K562 (cell line): ENCODE results near the gene MAP7D1. TPM values are rescaled to one million over a fixed set of nuclear protein-coding genes. Genes with fewer than 3 reads are reported as not detected.

ENCODE experiments used
- CREB1 ChIP-seq, 2 experiments: sonication (generic) in 1 of 2; formaldehyde crosslinking in 1 of 2; IDR thresholded peaks; 2 replicates each; pipeline versions ENCODE4 v1.6.1 to v1.8.0; 2012 to 2022; ENCODE audit warnings: inconsistent platforms in 1 of 2, mild to moderate bottlenecking in 1 of 2, missing genetic modification reagents in 1 of 2, moderate library complexity in 1 of 2
- ETV6 ChIP-seq, 3 experiments: fragments of 150-350 bp in 1 of 3; sonication (generic) in 1 of 3; formaldehyde crosslinking in 1 of 3; IDR thresholded peaks; 2 replicates each; pipeline versions ENCODE4 v1.6.1 to v1.8.0; 2014 to 2022; ENCODE audit warnings: borderline replicate concordance in 2 of 3, low read depth in 2 of 3, antibody characterized with exemption in 1 of 3, low read length in 1 of 3, mild to moderate bottlenecking in 1 of 3, missing genetic modification reagents in 1 of 3
- HLTF ChIP-seq: fragments of 450-650 bp; IDR thresholded peaks from 2 replicates; pipeline ENCODE4 v1.6.1; 2016
- L3MBTL2 ChIP-seq: fragments of 450-650 bp; IDR thresholded peaks from 2 replicates; pipeline ENCODE4 v1.6.1; 2016; ENCODE audit warnings: mild to moderate bottlenecking, moderate library complexity
- MYC ChIP-seq, 2 experiments: fragments of 250-450 bp in 1 of 2; sonication (Bioruptor Pico) in 1 of 2; IDR thresholded peaks; 2 replicates each; pipeline versions ENCODE4 v1.5.1 to v1.6.1; 2012 to 2021; ENCODE audit warnings: low read depth in 2 of 2, borderline replicate concordance in 1 of 2, improper control_type of control experiment in 1 of 2, low read length in 1 of 2, mild to moderate bottlenecking in 1 of 2, moderate library complexity in 1 of 2
- NRF1 ChIP-seq, 2 experiments: fragments of 450-650 bp; IDR thresholded peaks in 1 of 2; conservative IDR thresholded peaks in 1 of 2; 2 replicates each; pipeline ENCODE4 v1.6.1; 2014; ENCODE audit warnings: mild to moderate bottlenecking in 2 of 2
- SMC3 ChIP-seq: conservative IDR thresholded peaks from 2 replicates; pipeline ENCODE4 v1.6.1; 2011; ENCODE audit warnings: low read depth, low read length, improper control_type of control experiment; ENCODE audit not compliant: insufficient read depth
- SRSF3 ChIP-seq: fragments of 200-400 bp; formaldehyde crosslinking; IDR thresholded peaks from 2 replicates; pipeline ENCODE4 v1.6.1; 2016; ENCODE audit warnings: mild to moderate bottlenecking, low read length, moderate library complexity; ENCODE audit not compliant: insufficient read depth
- STAT5B ChIP-seq: fragments of 250-450 bp; sonication (Bioruptor Pico); IDR thresholded peaks from 2 replicates; pipeline ENCODE4 v1.8.0; 2021; ENCODE audit warnings: mild to moderate bottlenecking, inconsistent platforms
- TAF7 ChIP-seq: fragments of 450-650 bp; IDR thresholded peaks from 2 replicates; pipeline ENCODE4 v1.6.1; 2016; ENCODE audit warnings: missing genetic modification characterization, missing compliant biosample characterization
- ZBTB17 ChIP-seq: fragments of 450-650 bp; formaldehyde crosslinking; IDR thresholded peaks from 2 replicates; pipeline ENCODE4 v1.4.0; 2020; ENCODE audit warnings: mild to moderate bottlenecking
- polyA plus RNA-seq, 8 experiments: library from polyadenylated mRNA; depleted of rRNA in 4 of 8; stranded (reverse) in 5 of 8; unstranded in 3 of 8; fragments of >200 nt; fragmentation: Nextera tagmentation in 2 of 8; fragmentation: Illumina TruSeq in 1 of 8; extraction: Ambion mirVana in 2 of 8; extraction: Trizol in 1 of 8; gene quantifications; 2 replicates each; pipeline versions ENCODE4 v1.2.1 to v1.2.3, GENCODE V29; 2011 to 2014; ENCODE audit warnings: inconsistent platforms in 1 of 8, missing spikeins in 1 of 8
- total RNA-seq, 7 experiments: library from RNA; depleted of rRNA in 6 of 7; stranded (reverse); fragments of >200 nt in 6 of 7; fragmentation: Illumina TruSeq in 2 of 7; extraction: Trizol in 2 of 7; gene quantifications; 2 replicates each; pipeline versions ENCODE4 v1.2.1 to v1.2.3, GENCODE V29; 2011 to 2021; ENCODE audit warnings: low replicate concordance in 1 of 7
- TF ChIP-seq, protein P1 (sequence below): fragments of 250-450 bp; sonication (Bioruptor Pico); IDR thresholded peaks from 2 replicates; pipeline ENCODE4 v1.6.1; 2021; ENCODE audit warnings: mild to moderate bottlenecking
- TF ChIP-seq, protein P2 (sequence below): fragments of 250-450 bp; sonication (Bioruptor Pico); IDR thresholded peaks from 2 replicates; pipeline ENCODE4 v1.8.0; 2021; ENCODE audit warnings: moderate library complexity, mild to moderate bottlenecking, inconsistent platforms
- TF ChIP-seq, protein P3 (sequence below): IDR thresholded peaks from 2 replicates; pipeline ENCODE4 v1.6.1; 2014; ENCODE audit warnings: antibody characterized with exemption
- TF ChIP-seq, protein P4 (sequence below): sonication (generic); formaldehyde crosslinking; IDR thresholded peaks from 2 replicates; pipeline ENCODE4 v1.8.1; 2023; ENCODE audit warnings: mild to moderate bottlenecking, missing genetic modification reagents
- TF ChIP-seq, protein P5 (sequence below): fragments of 450-650 bp; IDR thresholded peaks from 2 replicates; pipeline ENCODE4 v1.7.0; 2016; ENCODE audit warnings: borderline replicate concordance

MAP7D1 gene
- total and polyA plus RNA-seq, 9 of the 15 experiments (the other 6 are each of a cell fraction or from before 2014, with no cell fraction given) = 3.6 to 108 (median 34.5) TPM

DNA sequence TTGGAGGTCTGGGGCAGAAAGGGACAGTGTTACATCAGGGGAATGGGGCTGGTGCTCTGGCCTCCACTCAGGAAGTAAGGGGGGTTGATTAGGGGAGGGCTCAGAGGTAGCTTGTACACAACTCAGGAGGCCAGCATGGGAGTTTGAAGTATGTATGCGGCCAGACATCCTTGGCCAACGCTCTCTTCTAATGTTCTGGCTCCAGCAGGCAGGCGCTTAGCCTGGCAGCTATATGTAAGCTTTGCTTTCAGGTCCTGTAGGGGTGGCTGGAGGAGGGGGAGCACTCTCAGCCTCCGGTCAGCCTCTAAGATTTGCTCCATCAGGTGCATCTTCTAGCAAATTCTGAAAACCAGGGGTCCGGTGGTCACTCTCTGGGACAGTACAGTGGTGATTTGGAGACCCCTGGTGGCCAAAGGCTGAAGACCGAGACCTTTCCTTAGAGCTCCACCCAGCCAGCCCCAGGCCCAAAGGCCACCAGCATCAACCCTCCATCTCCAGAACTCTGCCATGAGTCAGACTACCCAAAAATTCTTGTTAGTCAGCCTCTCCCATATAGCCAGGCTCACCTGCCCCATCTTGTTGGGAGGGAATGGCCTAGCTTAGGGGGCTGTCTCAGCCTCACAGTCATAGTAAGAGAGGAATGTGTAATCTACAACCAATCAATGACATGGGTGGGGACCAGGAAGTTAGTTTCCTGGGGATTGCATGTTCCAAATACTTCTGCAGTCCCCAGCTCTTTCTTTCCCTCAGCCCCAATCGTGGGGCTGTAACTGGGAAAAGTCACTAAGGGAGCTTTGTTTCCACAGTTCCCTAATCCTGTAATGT, 21.2 kb upstream of the MAP7D1 start (continued):
- TF ChIP-seq, protein P1, sequence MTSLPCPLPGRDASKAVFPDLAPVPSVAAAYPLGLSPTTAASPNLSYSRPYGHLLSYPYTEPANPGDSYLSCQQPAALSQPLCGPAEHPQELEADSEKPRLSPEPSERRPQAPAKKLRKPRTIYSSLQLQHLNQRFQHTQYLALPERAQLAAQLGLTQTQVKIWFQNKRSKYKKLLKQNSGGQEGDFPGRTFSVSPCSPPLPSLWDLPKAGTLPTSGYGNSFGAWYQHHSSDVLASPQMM (CRISPR knock-in tag) = no peak
- TF ChIP-seq L3MBTL2 = peak; percentile 22; the same call in 1 of the 2 replicates
- no peak for TF ChIP-seq HLTF
- no peak for TF ChIP-seq TAF7
- TF ChIP-seq ZBTB17 (CRISPR knock-in tag) = no peak
- TF ChIP-seq SRSF3 = no peak
- 0 out of 4 replicates have a peak, but pooled peaks of 1 of the 2 experiments have one; percentile 11 for TF ChIP-seq NRF1 (conservative IDR thresholded peaks at IDR 0.05 in 1 of 2, IDR thresholded peaks at IDR 0.05 in 1 of 2)
- TF ChIP-seq, protein P2, sequence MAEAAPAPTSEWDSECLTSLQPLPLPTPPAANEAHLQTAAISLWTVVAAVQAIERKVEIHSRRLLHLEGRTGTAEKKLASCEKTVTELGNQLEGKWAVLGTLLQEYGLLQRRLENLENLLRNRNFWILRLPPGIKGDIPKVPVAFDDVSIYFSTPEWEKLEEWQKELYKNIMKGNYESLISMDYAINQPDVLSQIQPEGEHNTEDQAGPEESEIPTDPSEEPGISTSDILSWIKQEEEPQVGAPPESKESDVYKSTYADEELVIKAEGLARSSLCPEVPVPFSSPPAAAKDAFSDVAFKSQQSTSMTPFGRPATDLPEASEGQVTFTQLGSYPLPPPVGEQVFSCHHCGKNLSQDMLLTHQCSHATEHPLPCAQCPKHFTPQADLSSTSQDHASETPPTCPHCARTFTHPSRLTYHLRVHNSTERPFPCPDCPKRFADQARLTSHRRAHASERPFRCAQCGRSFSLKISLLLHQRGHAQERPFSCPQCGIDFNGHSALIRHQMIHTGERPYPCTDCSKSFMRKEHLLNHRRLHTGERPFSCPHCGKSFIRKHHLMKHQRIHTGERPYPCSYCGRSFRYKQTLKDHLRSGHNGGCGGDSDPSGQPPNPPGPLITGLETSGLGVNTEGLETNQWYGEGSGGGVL (CRISPR knock-in tag) = no peak
- TF ChIP-seq STAT5B = no peak
- TF ChIP-seq, protein P3, sequence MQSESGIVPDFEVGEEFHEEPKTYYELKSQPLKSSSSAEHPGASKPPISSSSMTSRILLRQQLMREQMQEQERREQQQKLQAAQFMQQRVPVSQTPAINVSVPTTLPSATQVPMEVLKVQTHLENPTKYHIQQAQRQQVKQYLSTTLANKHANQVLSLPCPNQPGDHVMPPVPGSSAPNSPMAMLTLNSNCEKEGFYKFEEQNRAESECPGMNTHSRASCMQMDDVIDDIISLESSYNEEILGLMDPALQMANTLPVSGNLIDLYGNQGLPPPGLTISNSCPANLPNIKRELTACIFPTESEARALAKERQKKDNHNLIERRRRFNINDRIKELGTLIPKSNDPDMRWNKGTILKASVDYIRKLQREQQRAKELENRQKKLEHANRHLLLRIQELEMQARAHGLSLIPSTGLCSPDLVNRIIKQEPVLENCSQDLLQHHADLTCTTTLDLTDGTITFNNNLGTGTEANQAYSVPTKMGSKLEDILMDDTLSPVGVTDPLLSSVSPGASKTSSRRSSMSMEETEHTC = no peak
- TF ChIP-seq, protein P4, sequence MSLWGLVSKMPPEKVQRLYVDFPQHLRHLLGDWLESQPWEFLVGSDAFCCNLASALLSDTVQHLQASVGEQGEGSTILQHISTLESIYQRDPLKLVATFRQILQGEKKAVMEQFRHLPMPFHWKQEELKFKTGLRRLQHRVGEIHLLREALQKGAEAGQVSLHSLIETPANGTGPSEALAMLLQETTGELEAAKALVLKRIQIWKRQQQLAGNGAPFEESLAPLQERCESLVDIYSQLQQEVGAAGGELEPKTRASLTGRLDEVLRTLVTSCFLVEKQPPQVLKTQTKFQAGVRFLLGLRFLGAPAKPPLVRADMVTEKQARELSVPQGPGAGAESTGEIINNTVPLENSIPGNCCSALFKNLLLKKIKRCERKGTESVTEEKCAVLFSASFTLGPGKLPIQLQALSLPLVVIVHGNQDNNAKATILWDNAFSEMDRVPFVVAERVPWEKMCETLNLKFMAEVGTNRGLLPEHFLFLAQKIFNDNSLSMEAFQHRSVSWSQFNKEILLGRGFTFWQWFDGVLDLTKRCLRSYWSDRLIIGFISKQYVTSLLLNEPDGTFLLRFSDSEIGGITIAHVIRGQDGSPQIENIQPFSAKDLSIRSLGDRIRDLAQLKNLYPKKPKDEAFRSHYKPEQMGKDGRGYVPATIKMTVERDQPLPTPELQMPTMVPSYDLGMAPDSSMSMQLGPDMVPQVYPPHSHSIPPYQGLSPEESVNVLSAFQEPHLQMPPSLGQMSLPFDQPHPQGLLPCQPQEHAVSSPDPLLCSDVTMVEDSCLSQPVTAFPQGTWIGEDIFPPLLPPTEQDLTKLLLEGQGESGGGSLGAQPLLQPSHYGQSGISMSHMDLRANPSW = peak; percentile 22; the same call in 1 of the 2 replicates
- TF ChIP-seq ETV6 (IDR thresholded peaks at IDR 0.05; ENCODE audit: borderline replicate concordance in 1 of 2, low read depth in 2 of 2, low read length in 1 of 2) = no peak
- no peak for TF ChIP-seq ETV6 (CRISPR knock-in tag; IDR thresholded peaks at IDR 0.05; ENCODE audit: borderline replicate concordance)
- no peak for TF ChIP-seq CREB1 (IDR thresholded peaks at IDR 0.05)
- 0 out of 2 replicates have a peak, but pooled peaks have one; percentile 14 for TF ChIP-seq CREB1 (CRISPR knock-in tag; IDR thresholded peaks at IDR 0.05)
- peak; percentile 94 for TF ChIP-seq SMC3
- 0 out of 2 replicates have a peak, but pooled peaks have one; percentile 27 for TF ChIP-seq MYC (IDR thresholded peaks at IDR 0.05; ENCODE audit: low read depth, low read length)
- TF ChIP-seq MYC (CRISPR knock-in tag; IDR thresholded peaks at IDR 0.05; ENCODE audit: borderline replicate concordance, low read depth) = no peak
- TF ChIP-seq, protein P5, sequence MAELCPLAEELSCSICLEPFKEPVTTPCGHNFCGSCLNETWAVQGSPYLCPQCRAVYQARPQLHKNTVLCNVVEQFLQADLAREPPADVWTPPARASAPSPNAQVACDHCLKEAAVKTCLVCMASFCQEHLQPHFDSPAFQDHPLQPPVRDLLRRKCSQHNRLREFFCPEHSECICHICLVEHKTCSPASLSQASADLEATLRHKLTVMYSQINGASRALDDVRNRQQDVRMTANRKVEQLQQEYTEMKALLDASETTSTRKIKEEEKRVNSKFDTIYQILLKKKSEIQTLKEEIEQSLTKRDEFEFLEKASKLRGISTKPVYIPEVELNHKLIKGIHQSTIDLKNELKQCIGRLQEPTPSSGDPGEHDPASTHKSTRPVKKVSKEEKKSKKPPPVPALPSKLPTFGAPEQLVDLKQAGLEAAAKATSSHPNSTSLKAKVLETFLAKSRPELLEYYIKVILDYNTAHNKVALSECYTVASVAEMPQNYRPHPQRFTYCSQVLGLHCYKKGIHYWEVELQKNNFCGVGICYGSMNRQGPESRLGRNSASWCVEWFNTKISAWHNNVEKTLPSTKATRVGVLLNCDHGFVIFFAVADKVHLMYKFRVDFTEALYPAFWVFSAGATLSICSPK = no peak
